Measurements from ENCODE around the gene PMF1. TPM values are rescaled to one million over a fixed set of nuclear protein-coding genes. Genes with fewer than 3 reads are reported as not detected.
"Not testable (repeated sequence)": the region's sequence is repeated elsewhere in the genome, so short reads cannot be mapped to it uniquely, and the experiment has no call there.

The PMF1 gene, protein sequence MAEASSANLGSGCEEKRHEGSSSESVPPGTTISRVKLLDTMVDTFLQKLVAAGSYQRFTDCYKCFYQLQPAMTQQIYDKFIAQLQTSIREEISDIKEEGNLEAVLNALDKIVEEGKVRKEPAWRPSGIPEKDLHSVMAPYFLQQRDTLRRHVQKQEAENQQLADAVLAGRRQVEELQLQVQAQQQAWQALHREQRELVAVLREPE
- 81.1 and 85.0 TPM in 2 replicates for total RNA-seq
- 37.9 TPM for polyA plus RNA-seq (2012)

DNA sequence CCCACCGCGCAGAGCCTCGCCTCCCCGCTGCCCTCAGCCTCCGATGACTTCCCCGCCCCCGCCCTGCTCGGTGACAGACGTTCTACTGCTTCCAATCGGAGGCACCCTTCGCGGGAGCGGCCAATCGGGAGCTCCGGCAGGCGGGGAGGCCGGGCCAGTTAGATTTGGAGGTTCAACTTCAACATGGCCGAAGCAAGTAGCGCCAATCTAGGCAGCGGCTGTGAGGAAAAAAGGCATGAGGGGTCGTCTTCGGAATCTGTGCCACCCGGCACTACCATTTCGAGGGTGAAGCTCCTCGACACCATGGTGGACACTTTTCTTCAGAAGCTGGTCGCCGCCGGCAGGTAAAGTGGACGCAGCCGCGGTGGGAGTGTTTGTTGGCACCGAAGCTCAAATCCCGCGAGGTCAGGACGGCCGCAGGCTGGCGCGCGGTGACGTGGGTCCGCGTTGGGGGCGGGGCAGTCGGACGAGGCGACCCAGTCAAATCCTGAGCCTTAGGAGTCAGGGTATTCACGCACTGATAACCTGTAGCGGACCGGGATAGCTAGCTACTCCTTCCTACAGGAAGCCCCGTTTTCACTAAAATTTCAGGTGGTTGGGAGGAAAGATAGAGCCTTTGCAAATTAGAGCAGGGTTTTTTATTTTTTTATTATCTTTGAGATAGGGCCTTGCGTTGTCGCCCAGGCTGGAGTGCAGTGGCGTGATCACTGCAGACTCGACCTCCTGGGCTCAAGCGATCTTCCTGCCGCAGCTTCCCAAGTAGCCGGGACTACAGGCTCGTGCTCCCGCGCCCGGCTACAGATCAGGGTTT lies at the start of gene PMF1:
Gene PMF1 (plus strand): TSS at position 175 of the 811 bp plus-strand sequence. CDS start 9 bp downstream, at position 184.
- peak; percentile 97 for DNase-seq (ENCODE audit: low read depth)

DNA sequence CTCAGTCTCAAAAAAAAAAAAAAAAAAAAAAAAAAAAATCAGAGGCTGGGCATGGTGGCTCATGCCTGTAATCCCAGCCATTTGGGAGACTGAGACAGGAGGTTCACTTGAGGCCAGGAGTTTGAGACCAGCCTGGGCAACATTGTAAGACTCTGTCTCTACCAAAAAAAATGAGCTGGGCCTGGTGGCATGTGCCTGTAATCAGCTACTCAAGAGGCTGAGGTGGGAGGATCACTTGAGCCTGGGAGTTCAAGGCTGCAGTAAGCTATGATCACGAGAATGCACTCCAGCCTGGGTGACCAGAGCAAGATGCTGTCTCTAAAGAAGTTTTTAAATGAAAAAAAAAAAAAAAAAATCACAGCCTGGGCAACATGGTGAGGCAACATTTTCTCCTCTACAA lies 49.1 kb upstream of the PMF1 start:
- DNase-seq (ENCODE audit: low read depth): no peak

DNA sequence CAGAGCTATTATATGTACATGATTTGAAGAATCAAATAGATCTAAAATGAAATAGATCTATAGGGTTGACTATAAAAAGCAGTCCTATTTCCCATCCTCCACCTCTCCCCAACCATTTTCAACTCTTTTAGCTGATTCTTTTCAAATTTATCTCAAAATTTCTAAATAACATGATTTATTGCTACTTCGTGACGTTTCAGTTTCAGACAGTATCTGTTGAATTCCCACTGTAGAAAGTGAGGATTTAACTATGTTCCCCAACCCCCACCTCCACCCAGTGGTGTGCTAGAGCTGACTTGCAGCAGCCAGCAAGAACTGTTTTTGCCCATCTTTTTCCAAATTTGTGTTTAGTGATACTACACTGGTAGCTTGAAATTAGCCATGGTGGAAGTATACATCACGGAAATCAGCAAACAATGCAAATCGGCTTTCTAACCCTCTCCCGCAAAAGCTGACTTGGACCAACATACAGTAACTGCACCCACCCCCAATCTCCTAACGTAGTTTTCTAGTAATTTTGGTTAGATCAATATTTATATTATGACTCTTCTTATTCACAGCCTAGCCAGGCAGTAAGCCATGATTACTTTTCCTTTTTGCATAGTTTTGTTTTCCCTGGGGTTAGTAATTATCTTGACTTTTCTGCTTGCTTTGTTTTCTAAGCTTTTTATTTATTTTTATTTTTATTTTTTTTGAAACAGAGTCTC lies 48.5 kb upstream of the PMF1 start:
- DNase-seq (ENCODE audit: low read depth): no peak

DNA sequence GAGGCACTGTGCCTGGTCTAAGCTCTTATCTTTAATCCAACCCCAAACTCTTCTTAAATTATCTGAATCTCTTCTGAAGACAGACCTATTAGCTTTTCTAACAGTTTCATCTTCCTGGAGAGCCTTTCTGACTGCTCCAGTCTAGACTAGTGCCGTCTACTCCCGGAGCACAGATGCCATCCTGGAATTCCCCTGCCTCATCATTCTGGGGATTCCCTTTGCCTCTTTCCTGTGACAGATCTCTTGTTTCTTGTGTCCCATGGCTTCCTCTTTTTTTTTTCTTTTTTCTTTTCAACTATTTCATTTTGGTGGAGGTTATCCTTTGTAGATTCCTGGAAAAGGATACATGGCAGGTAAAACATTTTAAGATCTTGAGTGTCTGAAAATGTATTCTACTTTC lies 47.7 kb upstream of the PMF1 start:
- no peak for DNase-seq (ENCODE audit: low read depth)

DNA sequence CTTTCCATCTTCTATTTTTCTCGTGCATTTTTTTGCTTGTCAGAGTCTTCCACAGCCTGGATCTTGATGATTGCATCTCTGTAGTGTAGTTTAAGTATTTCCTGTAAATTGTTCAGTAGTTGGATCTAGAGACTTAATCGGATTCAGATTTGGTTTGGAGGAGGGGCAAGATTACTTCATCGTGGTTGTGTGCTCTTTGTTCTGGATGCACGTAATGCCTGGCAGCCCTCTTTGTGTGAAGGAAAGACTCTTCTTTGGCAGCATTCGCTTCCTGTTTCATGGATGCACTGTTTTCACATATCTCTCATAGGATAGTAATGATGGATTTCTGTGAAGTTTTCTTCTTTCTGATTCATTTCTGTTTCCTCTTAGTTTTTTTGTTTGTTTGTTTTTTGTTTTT lies 45.3 kb upstream of the PMF1 start:
- no peak for DNase-seq (ENCODE audit: low read depth)

DNA sequence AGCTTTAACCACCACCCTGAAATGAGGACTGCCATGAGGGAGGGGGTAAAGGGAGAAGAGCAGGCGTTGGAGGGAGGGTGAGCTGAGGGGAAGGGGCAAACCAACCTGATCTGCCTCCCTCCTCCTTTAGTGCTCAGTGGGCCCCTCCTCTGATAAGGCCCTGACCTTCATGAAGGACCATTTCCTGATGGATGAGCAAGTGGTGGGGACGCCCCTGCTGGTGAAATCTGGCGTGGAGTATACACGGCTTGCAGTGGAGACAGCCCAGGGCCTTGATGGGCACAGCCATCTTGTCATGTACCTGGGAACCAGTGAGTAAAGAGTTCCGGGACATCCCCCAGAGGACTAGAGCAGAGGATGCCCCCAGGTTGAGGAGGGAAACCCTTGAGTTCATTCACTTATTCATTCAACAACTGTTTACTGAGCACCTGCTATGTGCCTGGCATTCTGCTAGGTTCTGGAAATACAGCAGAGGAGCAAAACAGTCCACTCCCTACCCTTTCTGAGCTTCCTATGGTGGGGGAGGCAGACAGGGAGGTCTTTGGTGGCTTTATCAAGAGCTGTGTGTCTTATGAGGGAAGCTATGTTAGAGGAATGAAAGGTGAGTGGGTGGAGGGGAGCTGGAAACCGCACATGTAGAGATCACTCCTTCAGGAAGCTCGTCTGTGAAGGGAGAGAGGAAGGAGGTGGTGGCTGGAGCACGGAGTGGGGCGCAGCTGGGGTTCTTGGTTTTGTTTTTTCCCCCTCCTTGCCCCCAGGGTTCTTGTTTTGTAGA lies 39.9 kb upstream of the PMF1 start:
- DNase-seq (ENCODE audit: low read depth): no peak

DNA sequence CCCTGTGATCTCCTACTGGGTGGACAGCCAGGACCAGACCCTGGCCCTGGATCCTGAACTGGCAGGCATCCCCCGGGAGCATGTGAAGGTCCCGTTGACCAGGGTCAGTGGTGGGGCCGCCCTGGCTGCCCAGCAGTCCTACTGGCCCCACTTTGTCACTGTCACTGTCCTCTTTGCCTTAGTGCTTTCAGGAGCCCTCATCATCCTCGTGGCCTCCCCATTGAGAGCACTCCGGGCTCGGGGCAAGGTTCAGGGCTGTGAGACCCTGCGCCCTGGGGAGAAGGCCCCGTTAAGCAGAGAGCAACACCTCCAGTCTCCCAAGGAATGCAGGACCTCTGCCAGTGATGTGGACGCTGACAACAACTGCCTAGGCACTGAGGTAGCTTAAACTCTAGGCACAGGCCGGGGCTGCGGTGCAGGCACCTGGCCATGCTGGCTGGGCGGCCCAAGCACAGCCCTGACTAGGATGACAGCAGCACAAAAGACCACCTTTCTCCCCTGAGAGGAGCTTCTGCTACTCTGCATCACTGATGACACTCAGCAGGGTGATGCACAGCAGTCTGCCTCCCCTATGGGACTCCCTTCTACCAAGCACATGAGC lies 36.1 kb upstream of the PMF1 start:
- DNase-seq (ENCODE audit: low read depth): no peak

DNA sequence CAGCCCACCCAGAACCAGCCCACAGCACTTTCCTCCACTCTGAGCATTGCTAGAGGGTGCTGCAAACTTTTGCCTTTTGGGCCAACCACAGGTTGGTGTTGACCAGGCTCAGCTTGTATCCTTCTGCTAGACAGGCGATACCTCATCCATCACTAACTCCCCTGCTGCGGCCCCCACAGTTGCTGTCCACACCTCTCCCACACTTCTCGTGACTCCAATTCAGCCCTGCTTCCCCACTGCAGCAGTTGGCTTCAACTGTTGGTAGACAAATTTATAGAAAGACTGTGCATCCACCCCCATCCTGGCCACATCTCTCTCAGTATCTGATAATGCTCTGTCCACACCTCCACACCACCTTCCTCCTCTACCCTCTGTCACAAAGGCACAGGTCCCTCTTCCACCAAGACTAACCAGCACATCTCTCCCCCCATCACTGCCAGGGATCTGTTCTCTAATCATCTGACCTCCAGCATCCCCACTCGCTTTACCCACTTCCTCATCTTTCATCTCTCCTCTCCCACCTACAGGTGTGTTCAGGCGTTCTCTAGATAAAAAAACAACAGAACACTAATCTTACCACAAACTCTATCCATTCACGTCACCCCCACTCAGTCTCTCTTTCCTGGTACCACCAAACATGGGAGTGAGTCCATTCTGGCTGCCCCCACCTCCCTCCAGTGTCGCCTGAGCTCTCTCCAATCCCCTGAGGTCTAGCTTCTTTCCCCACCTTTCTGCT lies 34.7 kb upstream of the PMF1 start:
- DNase-seq (ENCODE audit: low read depth): no peak

DNA sequence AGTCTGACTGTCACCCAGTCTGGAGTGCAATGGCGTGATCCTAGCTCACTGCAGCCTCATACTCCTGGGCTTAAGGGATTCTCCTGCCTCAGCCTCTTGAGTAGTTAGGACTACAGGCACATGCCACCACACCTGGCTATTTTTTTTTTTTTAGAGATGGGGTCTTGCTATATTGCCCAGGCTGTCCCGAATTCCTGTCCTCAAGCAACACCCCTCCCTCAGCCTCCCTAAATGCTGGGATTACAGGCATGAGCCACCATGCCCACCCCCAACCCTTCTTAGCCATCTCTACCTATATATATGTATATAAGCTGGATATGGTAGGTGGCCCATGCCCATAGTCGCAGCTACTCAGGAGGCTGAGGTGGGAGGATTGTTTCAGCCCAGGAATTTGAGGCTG lies 32.3 kb upstream of the PMF1 start:
- DNase-seq (ENCODE audit: low read depth): no peak

DNA sequence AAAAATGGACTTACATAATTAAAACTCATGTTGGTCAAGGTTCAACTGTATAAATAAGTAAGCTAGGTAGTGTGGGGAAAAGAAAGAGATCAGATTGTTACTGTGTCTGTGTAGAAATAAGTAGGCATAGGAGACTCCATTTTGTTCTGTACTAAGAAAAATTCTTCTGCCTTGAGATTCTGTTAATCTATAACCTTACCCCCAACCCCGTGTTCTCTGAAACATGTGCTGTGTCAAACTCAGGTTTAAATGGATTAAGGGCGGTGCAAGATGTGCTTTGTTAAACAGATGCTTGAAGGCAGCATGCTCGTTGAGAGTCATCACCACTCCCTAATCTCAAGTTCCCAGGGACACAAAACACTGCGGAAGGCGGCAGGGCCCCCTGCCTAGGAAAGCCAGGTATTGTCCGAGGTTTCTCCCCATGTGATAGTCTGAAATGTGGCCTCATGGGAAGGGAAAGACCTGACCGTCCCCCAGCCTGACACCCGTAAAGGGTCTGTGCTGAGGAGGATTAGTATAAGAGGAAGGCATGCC lies 31.3 kb upstream of the PMF1 start:
- not testable (repeated sequence) for DNase-seq (ENCODE audit: low read depth)

DNA sequence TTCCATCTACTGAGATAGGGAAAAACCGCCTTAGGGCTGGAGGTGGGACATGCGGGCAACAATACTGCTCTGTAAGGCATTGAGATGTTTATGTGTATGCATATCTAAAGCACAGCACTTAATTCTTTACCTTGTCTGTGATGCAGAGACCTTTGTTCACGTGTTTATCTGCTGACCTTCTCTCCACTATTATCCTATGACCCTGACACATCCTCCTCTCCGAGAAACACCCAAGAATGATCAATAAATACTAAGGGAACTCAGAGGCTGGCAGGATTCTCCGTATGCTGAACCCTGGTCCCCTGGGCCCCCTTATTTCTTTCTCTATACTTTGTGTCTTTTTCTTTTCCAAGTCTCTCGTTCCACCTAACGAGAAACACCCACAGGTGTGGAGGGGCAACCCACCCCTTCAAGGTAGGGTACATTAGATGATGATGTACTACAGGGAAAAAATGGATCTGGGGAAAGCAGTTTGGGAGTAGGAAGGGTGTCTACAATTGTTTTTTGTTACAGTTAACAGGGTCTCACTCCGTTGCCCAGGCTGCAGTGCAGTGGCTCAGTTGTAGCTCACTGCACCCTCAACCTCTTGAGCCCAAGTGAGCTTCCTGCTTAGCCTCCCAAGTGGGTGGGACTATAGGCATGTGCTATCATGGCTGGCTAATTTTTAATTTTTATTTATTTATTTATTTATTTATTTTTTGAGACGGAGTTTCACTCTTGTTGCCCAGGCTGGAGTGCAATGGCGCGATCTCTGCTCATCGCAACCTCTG lies 30.6 kb upstream of the PMF1 start:
- not testable (repeated sequence) for DNase-seq (ENCODE audit: low read depth)

DNA sequence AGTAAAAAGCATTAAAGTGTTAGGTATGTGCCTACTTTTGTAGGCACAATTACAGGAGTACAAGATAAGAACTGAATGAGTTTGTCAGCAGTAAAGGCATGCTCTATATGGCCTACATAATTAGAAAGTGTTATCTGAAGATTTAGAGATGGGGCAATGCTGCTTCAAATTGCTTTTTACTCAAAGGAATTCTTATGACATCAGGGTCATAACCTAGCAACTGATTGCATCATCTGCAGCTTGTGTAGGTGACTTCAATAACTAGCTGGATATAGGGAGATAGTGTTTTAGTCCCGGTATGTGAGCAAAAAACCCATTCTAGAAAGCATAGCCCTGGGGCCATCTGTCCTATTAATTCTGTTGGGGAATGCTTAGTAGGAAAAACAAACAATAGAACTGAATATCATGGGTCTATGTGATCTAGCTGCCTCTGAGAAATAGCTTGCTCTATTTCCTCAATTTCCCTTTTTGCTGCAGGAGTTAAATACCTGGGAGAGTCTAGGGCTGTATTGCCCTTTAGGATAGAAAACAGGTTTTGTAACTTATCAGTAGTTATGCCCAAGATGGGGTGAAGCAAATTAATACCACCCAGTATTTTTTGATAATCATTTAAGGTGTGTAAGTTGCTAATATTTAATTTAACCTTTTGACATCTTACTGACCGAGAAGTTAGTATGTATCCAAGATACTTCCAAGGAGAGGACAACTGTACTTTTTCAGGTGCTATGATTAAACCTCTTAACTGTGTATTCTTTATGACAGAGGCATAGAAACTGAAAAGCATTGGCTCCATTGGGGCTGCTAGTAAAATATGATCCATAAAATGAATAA lies 26.2 kb upstream of the PMF1 start:
- DNase-seq (ENCODE audit: low read depth): not testable (repeated sequence)

DNA sequence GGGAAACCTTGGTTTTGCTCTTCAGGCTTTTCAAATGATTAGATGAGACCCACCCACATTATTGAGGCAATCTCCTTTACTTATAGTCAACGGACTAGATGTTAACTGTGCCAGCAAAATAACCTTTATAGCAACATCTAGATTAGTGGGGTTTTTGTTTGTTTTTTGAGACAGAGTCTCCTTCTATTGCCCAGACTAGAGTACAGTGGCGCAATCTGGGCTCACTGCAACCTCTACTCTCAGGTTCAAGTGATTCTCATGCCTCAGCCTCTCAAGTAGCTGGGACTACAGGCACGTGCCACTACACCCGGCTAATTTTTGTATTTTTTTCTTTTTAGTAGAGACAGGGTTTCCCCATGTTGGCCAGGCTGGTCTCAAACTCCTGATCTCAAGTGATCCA lies 22.5 kb upstream of the PMF1 start:
- DNase-seq (ENCODE audit: low read depth): not testable (repeated sequence)

DNA sequence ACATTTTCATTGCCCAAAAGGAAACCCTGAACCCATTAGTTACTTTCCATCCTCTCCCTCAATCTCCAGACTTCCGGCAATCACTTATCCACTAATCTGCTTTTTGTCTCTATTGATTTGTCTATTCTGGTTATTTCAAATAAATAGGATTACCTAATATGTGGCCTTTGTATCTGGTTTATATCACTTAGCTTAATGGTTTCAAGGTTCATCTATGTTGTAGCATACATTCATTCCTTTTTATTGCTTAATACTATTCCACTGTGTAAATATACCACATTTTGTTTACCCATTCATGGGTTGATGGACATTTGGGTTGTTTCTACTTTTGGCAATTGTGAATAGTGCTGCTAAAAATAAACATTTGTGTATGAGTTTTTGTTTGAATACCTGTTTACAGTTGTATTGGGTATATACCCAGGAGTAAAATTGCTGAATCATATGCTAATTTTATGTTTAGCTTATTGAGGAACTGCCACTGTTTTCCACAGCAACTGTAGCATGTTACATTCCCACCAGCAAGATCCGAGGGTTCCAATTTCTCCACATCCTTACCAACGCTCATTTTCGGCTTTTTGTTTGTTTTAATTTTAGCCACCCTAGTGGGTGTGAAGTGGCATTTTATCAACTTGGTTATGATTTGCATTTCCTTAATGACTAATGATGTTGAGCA lies 21.4 kb upstream of the PMF1 start:
- DNase-seq (ENCODE audit: low read depth): no peak

DNA sequence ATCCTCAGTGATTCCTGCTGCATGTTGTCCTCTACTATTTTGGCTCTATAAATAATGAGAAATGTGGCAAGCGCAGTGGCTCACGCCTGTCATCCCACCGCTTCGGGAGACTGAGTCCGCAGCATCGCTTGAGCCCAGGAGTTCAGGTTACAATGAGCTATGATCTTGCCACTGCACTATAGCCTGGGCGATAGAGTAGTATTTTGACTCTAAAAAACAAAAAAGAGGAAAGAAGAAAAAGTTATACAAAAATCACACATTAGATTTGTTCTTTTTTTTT lies 19.7 kb upstream of the PMF1 start:
- DNase-seq (ENCODE audit: low read depth): no peak

DNA sequence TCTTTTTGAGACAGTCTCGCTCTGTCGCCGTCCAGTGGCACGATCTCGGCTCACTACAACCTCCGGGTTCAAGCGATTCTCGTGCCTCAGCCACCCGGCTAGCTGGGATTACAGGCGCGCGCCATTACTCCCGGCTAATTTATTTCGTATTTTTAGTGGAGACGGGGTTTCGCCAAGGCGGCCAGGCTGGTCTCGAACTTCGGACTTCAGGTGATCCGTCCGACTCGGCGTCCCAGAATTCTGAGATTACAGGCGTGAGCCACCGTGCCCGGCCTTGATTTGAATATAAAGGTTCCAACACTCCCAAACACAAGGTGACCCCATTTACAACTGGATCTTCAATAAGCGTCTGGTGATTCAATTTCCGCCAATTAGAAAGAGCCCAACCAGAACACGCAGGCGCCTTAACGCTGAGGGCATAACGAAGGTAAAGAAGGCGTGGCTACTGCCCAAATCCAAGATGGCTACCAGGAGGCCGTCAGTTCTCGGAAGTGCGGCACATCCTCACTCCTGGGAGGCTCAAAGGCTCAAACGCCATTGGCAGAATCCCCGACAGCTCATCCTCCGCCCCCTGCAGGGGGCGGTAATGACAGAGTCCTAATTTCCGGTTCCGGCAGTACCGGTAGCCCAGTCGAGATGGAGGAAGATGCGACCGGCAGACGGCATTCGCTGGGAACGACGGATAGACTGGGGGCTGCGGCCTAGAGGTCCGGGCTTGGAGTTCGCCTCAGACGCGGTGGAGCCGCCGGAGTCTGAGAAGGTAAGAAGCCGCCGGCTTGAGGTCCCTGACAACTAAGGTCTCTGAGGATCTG lies 19.1 kb upstream of the PMF1 start, which contains the start of gene SLC25A44:
Gene SLC25A44 (plus strand): TSS at position 617 of the 812 bp plus-strand sequence. CDS start 5,744 bp downstream, outside the sequence.
- peak; percentile 99 for DNase-seq (ENCODE audit: low read depth)

DNA sequence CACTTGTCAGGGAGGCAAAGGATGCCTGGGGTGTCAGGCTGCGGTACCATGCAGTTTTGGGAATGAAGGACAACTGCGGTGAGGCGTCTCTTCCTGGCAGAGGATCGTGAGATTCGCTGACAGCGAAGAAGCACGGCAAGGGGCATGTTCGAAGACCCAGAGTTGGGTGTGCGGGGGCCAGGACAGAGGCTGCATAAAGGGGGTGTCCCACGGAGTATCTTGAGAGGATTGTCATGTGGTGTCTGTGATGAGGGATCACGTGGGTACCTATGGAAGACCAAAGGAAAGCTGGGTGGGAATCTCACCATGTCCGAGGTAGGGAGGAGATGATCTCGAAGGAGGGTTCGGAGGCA lies 18.5 kb upstream of the PMF1 start:
- no peak for DNase-seq (ENCODE audit: low read depth)

All from myocyte (in vitro differentiated cells).